Fibroblast of lung (primary cell): ENCODE data around the gene CYSTM1. TPM values are rescaled to one million over a fixed set of nuclear protein-coding genes. Genes with fewer than 3 reads are reported as not detected.

ENCODE experiments used
- DNase-seq, 2 donors: peaks; one replicate each; pipeline versions ENCODE4 v3.0.0 to v3.0.0-alpha.2; 2010; ENCODE audit warnings: low read depth in 2 of 2
- H2AFZ ChIP-seq: 2 replicates; pipeline ENCODE4 v1.5.1; 2012; ENCODE audit warnings: low read length, control low read depth, inconsistent platforms
- H3K27ac ChIP-seq: 2 replicates; pipeline ENCODE4 v1.5.1; 2011; ENCODE audit warnings: low read length, control low read depth; ENCODE audit not compliant: insufficient read depth
- H3K27me3 ChIP-seq: 2 replicates; pipeline ENCODE4 v1.5.1; 2011; ENCODE audit warnings: mild to moderate bottlenecking, low read length; ENCODE audit not compliant: control insufficient read depth, insufficient read depth
- H3K36me3 ChIP-seq: 2 replicates; pipeline ENCODE4 v1.5.1; 2011; ENCODE audit warnings: low read length; ENCODE audit not compliant: control insufficient read depth, insufficient read depth
- H3K4me1 ChIP-seq: 2 replicates; pipeline ENCODE4 v1.5.1; 2011; ENCODE audit warnings: low read length; ENCODE audit not compliant: control insufficient read depth, insufficient read depth; ENCODE audit errors: extremely low read depth
- H3K4me2 ChIP-seq: 2 replicates; pipeline ENCODE4 v1.5.1; 2011; ENCODE audit warnings: low read length, control low read depth; ENCODE audit not compliant: insufficient read depth; ENCODE audit errors: extremely low read depth
- H3K4me3 ChIP-seq, 4 experiments: fragments of 200-600 bp in 1 of 4; sonication (generic) in 1 of 4; replicated peaks in 1 of 4; 2 replicates each; pipeline ENCODE4 v1.5.1; 2011 to 2016; ENCODE audit warnings: low read length in 4 of 4, low read depth in 3 of 4, mild to moderate bottlenecking in 3 of 4, control low read depth in 2 of 4, inconsistent platforms in 1 of 4, mixed read lengths in 1 of 4; ENCODE audit not compliant: insufficient read depth in 1 of 4; ENCODE audit errors: control extremely low read depth in 1 of 4
- H3K79me2 ChIP-seq: 2 replicates; pipeline ENCODE4 v1.5.1; 2012; ENCODE audit warnings: mild to moderate bottlenecking, low read length, inconsistent platforms; ENCODE audit not compliant: control insufficient read depth, insufficient read depth
- H3K9ac ChIP-seq: 2 replicates; pipeline ENCODE4 v1.5.1; 2011; ENCODE audit warnings: mild to moderate bottlenecking, low read length, control low read depth; ENCODE audit not compliant: insufficient read depth
- H3K9me3 ChIP-seq: 2 replicates; pipeline ENCODE4 v1.5.1; 2012; ENCODE audit warnings: low read depth, low read length; ENCODE audit not compliant: control insufficient read depth, insufficient read depth
- H4K20me1 ChIP-seq: 2 replicates; pipeline ENCODE4 v1.5.1; 2011; ENCODE audit warnings: low read length; ENCODE audit not compliant: control insufficient read depth, insufficient read depth; ENCODE audit errors: extremely low read depth
- EZH2 ChIP-seq: IDR thresholded peaks from 2 replicates; pipeline ENCODE4 v1.5.1; 2012; ENCODE audit warnings: low read length, control low read depth, mild to moderate bottlenecking; ENCODE audit errors: missing control alignments
- polyA plus RNA-seq, 2 donors: library from polyadenylated mRNA; depleted of rRNA in 1 of 2; stranded (reverse) in 1 of 2; unstranded in 1 of 2; fragments of >200 nt; gene quantifications; 2 replicates each; pipeline ENCODE4 v1.2.1, GENCODE V29; 2011 to 2012; ENCODE audit warnings: missing spikeins in 1 of 2
- total RNA-seq: library from RNA; depleted of rRNA; stranded (reverse); fragments of >200 nt; gene quantifications from 2 replicates; pipeline ENCODE4 v1.2.1, GENCODE V29; 2014
- TF ChIP-seq, protein P1 (sequence below), 2 donors: IDR thresholded peaks in 1 of 2; conservative IDR thresholded peaks in 1 of 2; 1 replicate in 1 of 2; 2 replicates in 1 of 2; pipeline ENCODE4 v1.5.1; 2011 to 2012; ENCODE audit warnings: low read length in 2 of 2, control low read depth in 1 of 2, inconsistent platforms in 1 of 2, low read depth in 1 of 2, mild to moderate bottlenecking in 1 of 2

CYSTM1 gene
- total and polyA plus RNA-seq, 2 donors (not counting 1 experiment from before 2014, with no cell fraction given): 24.3 to 35.8 TPM

DNA sequence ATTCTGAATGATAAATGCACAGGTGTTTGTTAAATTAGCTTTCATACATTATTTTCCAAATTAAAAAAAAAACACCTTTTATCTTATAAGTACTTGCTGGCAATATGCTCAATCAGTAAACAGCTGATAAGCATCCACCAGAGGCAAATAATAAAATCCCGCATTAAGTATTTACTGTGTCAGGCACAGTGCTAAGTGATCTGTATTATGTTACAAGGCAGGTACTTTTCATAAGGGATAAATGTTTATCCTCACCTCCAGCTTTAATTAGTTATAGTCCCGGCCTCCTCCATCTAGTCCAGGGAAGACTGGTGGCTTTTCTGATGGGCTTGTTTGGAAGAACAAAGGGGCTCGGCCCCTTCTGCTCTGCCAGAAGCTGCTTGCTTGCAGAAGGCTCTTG, 87.9 kb downstream of the CYSTM1 start:
- DNase-seq: no peak
- H4K20me1 ChIP-seq: no peaks in the 10 kb centered on the region
- peaks cover 7% of the 10 kb centered on the region for H3K4me1 ChIP-seq
- H3K9me3 ChIP-seq: no peaks in the 10 kb centered on the region
- no peak overlapping the region for H3K9ac ChIP-seq
- H3K4me3 ChIP-seq: no peak overlapping the region
- no peaks in the 10 kb centered on the region for H3K27me3 ChIP-seq
- H2AFZ ChIP-seq: no peak overlapping the region
- no peak overlapping the region for H3K4me2 ChIP-seq
- H3K79me2 ChIP-seq: peaks cover 11% of the 10 kb centered on the region
- H3K36me3 ChIP-seq: no peaks in the 10 kb centered on the region
- TF ChIP-seq EZH2: no peak
- TF ChIP-seq, protein P1, sequence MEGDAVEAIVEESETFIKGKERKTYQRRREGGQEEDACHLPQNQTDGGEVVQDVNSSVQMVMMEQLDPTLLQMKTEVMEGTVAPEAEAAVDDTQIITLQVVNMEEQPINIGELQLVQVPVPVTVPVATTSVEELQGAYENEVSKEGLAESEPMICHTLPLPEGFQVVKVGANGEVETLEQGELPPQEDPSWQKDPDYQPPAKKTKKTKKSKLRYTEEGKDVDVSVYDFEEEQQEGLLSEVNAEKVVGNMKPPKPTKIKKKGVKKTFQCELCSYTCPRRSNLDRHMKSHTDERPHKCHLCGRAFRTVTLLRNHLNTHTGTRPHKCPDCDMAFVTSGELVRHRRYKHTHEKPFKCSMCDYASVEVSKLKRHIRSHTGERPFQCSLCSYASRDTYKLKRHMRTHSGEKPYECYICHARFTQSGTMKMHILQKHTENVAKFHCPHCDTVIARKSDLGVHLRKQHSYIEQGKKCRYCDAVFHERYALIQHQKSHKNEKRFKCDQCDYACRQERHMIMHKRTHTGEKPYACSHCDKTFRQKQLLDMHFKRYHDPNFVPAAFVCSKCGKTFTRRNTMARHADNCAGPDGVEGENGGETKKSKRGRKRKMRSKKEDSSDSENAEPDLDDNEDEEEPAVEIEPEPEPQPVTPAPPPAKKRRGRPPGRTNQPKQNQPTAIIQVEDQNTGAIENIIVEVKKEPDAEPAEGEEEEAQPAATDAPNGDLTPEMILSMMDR (conservative IDR thresholded peaks at IDR 0.05 in 1 of 2, IDR thresholded peaks at IDR 0.05 in 1 of 2; ENCODE audit: low read depth in 1 of 2, low read length in 2 of 2): no peak
- H3K27ac ChIP-seq: no peak overlapping the region

DNA sequence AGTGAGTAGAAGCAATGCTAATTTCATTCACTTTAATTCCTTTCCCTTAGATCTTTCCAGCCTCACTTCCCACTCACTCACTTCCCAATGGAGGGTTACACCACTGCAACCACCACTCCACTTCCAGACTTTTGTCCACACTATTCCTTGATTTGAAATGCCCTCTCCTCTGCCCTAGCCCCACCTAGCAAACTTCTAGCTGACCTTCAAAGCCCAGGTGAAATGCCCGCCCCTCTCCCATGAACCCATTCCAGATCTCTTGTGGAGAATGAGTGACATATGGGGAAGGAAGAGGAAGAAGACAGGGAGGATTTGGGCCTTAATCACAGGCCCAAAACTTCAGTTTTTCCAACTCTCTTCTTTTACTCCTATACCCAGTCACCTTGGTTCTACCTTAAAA, 90.9 kb downstream of the CYSTM1 start:
- no peaks in the 10 kb centered on the region for H4K20me1 ChIP-seq
- H3K9me3 ChIP-seq: no peaks in the 10 kb centered on the region
- H3K4me2 ChIP-seq: no peak overlapping the region
- DNase-seq: no peak
- peaks cover 7% of the 10 kb centered on the region for H3K79me2 ChIP-seq
- no peak overlapping the region for H3K27ac ChIP-seq
- peaks cover 6% of the 10 kb centered on the region for H3K4me1 ChIP-seq
- H2AFZ ChIP-seq: no peak overlapping the region
- no peaks in the 10 kb centered on the region for H3K27me3 ChIP-seq
- TF ChIP-seq, protein P1 (conservative IDR thresholded peaks at IDR 0.05 in 1 of 2, IDR thresholded peaks at IDR 0.05 in 1 of 2; ENCODE audit: low read depth in 1 of 2, low read length in 2 of 2): no peak
- no peak for TF ChIP-seq EZH2
- H3K9ac ChIP-seq: no peak overlapping the region
- H3K36me3 ChIP-seq: no peaks in the 10 kb centered on the region
- H3K4me3 ChIP-seq: no peak overlapping the region

DNA sequence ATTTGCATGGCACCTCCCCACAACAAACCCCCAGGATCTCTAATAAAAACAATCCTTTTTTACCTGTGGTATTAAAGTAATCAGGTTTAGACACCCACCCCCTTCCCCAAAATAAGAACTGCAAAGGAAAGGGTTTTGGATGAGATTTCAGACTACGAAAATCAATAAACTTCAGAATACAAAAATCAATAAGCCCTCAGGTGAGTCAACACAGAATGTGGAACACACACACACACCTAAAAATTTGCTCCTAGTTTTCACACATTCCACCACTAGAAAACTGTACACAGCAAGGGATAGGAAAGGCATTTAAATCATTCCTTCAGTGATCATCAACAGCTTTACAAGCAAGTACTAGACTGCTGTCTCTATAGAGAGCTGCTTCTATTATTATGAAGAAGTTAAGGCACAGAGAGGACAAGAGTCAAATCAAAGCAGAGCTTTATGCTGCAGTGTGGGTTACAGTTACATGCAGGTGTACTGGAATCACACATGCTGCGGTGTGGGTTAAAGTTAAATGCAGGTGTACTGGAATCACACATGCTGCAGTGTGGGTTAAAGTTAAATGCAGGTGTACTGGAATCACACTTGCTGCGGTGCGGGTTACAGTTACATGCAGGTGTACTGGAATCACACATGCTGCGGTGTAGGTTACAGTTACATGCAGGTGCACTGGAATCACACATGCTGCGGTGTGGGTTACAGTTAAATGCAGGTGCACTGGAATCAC, 91.6 kb downstream of the CYSTM1 start:
- no peaks in the 10 kb centered on the region for H4K20me1 ChIP-seq
- peaks cover 2% of the 10 kb centered on the region for H3K4me1 ChIP-seq
- H3K27me3 ChIP-seq: no peaks in the 10 kb centered on the region
- no peak overlapping the region for H3K27ac ChIP-seq
- peaks cover 7% of the 10 kb centered on the region for H3K79me2 ChIP-seq
- H2AFZ ChIP-seq: no peak overlapping the region
- H3K4me3 ChIP-seq: no peak overlapping the region
- H3K9me3 ChIP-seq: no peaks in the 10 kb centered on the region
- H3K4me2 ChIP-seq: no peak overlapping the region
- no peak for DNase-seq
- no peak overlapping the region for H3K9ac ChIP-seq
- no peaks in the 10 kb centered on the region for H3K36me3 ChIP-seq
- TF ChIP-seq EZH2: no peak
- TF ChIP-seq, protein P1 (conservative IDR thresholded peaks at IDR 0.05 in 1 of 2, IDR thresholded peaks at IDR 0.05 in 1 of 2; ENCODE audit: low read depth in 1 of 2, low read length in 2 of 2): no peak
